GM20000 (cell line): ENCODE measurements around the gene CACNA1F.
A peak's percentile ranks its signal among the peaks of the same experiment; 100 is the strongest.

Experiments
- DNase-seq: peaks from one replicate; pipeline ENCODE4 v3.0.0; 2012; ENCODE audit warnings: low spot score
- TF ChIP-seq, protein P1 (sequence below): IDR thresholded peaks from 2 replicates; pipeline ENCODE4 v1.5.1; 2012; ENCODE audit warnings: mild to moderate bottlenecking, control low read depth; ENCODE audit errors: extremely low read depth, missing control alignments

CACNA1F gene

DNA sequence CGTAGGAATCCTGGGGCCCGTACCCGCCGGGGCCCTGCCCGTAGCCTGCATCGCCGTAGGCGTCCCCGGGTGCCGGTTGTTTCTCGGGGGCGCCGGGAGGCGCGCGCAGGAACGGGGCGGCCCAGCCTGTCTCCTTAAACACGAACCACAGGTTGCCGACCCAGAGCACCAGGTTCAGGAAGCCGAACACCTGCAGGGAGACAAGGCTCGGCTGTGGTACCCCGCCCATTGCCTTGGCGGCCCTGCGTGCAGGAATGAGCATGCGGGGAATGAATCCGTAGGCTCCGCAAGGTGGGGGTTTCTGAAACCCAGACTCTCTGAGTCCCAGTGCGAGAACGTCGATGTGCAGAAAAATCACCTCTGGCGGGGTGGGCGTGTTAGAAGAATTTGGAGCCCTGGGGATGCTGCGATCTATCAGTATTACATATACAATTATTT, 41.5 kb downstream of the CACNA1F start:
- TF ChIP-seq, protein P1, sequence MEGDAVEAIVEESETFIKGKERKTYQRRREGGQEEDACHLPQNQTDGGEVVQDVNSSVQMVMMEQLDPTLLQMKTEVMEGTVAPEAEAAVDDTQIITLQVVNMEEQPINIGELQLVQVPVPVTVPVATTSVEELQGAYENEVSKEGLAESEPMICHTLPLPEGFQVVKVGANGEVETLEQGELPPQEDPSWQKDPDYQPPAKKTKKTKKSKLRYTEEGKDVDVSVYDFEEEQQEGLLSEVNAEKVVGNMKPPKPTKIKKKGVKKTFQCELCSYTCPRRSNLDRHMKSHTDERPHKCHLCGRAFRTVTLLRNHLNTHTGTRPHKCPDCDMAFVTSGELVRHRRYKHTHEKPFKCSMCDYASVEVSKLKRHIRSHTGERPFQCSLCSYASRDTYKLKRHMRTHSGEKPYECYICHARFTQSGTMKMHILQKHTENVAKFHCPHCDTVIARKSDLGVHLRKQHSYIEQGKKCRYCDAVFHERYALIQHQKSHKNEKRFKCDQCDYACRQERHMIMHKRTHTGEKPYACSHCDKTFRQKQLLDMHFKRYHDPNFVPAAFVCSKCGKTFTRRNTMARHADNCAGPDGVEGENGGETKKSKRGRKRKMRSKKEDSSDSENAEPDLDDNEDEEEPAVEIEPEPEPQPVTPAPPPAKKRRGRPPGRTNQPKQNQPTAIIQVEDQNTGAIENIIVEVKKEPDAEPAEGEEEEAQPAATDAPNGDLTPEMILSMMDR: no peak
- DNase-seq: no peak

DNA sequence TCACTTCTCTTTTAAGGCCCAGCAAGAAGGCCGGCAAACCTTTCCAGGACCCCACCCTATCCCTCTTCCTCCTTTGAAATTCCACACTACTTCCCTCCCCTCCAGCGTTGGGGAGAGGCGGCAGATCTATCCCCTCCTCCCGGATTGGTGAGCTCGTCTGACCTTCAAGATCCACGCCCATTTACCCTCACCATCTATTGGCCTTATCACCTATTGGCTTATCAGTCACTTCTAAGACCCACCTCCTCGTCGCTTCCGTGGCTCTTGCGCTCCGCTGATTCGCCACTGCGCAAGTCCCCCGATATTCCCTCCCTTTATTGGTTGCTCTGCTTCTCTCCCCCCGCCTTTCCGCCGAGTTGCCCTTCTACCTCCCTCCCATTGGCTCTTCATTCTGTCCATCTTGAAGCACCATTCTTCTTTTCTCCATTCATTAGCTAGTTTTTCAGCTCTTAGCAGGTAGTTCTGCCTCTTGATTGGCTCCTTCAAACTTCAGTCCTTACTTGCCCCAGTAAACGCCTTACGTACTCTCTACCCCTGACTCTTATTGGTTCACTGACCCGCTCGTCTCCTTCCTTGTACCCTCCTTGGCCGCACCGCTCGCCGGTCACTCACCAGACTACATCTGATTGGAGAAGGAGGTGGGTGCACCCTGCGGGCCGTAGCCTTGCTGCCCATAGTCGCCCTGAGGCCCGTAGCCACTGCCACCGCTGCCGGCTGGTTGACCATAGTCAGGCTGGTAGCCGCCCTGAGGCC, 42.1 kb downstream of the CACNA1F start:
- DNase-seq: peak; percentile 90
- TF ChIP-seq, protein P1: no peak

DNA sequence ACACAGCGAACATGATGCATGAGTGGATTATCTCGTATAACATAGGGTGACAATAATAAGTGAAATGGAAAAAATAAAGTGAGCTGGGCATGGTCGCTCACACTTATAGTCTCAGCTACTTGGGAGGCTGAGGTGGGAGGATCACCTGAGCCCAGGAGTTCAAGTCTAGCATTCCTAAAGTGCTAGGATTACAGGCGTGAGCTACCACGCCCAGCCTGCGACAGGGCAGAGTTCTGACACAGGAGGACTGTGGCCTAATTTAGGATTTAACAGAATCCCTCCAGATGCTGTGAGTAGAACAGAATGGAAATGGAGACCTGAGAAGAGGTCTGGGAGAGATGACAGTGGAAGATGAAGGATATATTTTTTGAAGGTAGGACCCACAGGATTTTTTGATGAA, 43.5 kb downstream of the CACNA1F start:
- no peak for DNase-seq
- TF ChIP-seq, protein P1: no peak

DNA sequence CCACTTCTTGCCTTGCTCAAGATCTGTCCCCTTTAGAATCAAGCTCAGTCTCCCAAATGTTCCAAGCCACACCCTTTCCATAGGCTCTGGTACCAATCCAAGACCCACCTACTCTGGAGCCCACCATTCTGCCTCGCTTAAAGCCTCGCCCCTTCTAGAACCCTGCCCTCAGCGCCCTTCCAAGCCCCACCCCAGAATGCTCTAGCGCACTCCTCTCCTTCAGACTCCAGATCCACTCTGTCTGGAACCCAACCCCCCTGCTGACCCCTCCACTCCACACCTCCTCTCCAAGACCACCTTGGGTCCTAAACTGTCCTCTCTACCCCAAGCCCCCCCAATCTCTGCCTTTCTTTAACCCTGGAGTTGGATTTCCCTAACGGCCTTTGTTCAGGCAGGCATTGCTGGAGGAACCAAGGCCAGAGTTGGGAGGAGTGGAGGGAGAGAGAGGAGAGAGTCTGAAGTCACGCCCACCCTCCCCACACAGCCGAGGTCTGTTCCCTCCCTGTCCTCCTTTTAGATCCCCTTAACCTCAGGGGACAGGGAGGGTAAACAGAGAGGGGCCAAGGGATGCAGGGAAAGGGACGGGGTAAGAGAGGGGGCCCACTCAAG, 44.6 kb downstream of the CACNA1F start:
- TF ChIP-seq, protein P1: no peak
- no peak for DNase-seq

DNA sequence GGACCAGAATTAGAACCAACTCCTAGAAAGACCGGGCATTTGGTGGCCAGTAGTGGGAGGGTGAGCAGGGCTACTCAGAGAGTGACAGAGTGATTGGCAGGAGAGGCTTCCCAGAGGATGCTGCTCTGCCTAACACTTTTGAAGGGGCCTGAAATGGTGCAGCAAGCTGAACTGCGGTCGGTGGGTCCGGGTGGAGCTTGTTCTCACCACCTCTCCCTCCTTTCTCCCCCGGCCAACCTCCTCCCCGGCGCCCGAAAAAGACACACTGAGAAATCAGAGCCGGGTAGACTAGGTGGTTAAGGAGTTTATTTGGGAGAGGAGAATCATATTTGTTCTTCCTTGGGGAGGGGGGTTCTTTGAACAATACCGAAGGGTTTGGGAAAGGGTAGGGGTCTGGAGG, 45.6 kb downstream of the CACNA1F start:
- no peak for DNase-seq
- TF ChIP-seq, protein P1: no peak

DNA sequence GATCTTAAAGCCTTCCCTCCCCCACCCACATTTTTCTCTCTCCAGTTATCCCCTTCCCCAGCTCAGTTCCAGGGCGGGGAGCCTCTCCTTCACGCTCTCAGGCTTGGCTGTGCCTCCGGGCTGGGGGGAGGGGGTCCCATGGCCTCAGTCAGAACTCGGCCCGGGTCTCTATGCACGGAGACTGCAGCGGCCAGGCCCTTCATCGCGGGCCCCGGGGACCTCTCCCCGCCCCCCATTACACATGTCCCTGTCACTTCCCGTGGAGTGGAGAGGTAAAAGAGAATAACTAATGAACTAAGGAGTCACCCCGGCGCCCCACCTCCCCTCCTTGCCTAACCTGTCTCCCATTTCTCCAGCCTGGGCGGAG, 46.1 kb downstream of the CACNA1F start:
- DNase-seq: no peak
- TF ChIP-seq, protein P1: no peak
